ENCODE data around the gene LTBP1.
"Not testable (repeated sequence)": the region's sequence is repeated elsewhere in the genome, so short reads cannot be mapped to it uniquely, and the experiment has no call there.

The LTBP1 gene

DNA sequence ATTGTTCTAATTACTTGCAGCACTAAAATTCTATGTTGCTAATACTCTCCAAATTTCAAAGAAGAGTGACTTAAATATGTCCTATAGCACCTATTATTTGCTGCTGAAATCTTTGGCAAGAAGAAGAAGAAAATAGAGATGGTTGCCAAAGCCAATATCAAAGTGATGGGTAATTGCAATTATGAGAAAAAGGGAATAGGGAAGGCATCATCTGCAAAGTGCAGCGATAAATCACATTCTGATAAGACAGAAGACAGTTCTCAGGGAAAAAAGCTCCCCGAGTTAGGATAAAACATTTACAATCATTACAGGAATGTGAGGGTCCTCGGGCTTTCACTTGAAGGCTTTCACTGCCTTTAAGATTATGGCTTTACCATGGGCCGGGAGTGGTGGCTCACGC lies 457.6 kb downstream of the LTBP1 start:
- DNase-seq, result no peak

DNA sequence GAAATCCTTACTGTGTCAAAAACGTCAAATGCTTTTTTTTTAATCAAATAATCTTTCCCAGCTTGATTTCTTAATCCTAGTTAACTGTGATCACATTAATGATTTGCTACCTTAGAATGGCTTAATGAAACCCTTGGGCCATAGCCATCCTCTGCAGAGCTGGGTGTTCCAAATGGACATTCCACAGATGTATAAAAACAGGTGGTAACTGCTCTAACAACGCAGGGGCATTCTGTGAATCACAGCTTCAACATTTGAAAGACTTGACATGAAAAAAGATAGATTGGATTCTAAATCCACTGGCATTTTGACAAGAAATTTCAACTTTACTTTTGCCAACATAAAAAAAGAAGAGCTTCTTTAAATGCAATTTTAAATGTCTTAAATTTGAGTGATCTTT lies 459.9 kb downstream of the LTBP1 start:
- DNase-seq, result no peak

DNA sequence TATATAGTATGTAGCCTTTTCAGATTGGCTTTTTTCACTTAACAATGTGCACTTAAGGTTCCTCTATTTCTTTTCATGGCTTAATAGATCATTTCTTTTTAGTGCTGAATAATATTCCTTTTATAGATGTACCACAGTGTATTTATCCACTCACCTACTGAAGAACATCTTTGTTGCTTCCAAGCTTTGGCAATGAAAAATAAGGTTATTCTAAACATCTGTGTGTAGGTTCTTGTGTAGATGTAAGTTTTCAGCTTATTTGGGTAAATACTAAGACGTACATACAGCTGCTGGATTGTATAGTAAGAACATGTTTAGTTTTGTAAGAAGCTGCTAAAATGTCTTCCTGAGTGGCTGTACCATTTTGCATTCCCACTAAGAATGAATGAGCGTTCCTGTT lies 461.4 kb downstream of the LTBP1 start:
- no peak for DNase-seq

DNA sequence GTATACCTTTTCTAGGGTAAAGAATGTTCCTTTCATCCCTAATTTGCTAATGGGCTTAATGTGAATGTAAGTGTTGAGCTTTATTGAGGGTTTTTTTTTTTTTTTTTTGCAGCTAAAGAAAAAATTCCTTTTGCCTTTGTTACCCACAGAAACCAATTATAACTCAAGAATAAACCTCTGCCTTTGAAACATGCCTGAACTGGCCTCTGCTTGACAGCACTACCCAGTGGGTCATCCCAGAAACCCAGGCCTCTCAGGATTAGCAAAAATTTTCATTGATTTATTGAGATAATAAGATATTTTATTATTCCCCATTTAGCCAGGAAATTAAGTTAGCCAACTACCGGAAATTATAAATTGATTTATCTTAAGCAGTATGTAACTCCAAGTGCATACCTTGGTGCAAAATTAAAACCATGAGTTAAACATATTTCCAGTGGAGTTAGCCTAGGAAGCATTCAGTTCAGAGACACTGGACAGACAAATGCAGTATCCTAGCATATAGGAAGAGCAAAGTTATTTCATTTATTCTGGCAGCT lies 462.7 kb downstream of the LTBP1 start:
- no peak for DNase-seq

DNA sequence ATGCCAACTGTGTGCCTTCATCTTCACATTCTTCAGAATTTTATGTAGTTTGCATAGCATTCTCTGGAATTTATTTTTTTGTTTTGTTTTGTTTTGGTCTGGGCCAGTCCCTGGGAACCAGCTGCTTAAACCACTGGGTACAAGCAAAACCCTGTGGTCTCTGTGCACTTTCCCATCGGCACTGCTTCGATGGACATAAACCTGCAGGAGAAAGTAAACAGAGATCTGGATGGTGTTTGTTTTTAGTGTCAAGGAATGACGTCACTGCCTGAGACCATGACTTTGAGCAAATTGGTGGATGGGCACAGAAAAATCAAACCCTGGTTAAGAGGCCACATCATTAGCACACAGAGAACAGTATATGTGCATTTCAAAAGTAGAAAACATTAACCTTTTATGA lies 465.0 kb downstream of the LTBP1 start:
- DNase-seq, result no peak

DNA sequence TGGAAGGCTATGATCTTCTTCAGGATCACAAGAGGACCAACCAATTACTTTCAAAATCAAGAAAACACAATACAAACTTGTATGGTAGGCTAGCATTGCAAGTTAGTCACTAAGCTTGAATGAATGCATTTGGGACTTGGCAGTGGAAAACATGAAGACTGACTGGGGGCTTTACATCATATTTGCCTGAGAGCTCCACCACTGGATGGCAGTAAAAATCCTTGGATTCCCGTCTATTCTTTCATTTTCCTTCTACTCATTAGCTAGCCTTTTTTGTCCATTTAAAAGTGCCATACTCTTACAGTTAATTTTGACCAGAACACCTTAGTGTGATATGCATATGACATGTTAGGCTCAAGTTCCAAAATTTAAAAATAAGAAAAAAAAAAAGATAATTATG lies 466.2 kb downstream of the LTBP1 start:
- DNase-seq, result peak; percentile 6

DNA sequence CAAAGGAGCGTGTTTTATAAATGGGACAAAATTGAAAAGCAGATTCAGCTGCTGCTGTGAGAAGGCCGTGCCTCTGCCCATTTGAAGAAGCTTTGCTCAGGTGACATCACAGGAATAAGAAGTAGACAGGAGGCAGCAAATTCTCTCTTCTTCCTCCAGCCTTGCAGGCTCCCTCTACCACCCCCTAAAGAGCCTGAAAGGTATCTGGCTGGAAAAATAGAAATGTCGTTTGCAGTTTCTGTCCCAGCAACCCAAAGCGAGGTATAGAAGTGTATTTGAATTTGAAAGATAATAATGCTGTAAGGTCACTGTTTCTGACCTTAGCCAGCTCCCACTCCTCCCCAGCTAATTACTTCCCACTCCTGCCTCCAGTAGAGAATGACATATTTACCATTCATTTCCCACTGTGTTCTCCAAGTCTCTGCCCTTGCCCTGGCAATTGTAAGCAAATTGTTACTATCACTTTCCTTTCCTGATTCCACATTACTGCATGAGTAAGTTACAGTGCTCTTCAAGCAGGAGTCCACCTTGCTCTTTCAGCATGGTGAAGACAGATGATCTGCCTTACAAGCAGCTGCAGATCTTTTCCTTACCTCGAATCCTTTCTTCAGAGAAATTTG lies 472.9 kb downstream of the LTBP1 start:
- no peak for DNase-seq

DNA sequence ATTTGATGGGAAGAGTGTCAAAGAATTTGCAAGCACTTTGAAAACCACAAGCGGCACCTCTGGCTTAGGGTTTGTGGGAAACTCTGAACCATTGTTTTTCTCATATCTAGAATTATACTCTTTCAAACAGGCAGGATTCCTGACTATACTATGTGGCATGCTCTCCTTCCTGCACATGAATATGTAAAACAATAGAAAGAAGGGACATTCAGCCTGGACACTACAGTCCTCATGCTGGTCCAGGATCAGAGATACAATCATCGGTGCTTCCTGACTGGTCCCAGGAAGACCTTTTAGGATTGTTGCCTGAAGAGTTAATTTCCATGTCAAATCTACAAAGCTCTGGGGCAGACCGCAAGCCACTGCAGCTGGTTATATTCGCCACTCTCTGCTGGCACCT lies 474.0 kb downstream of the LTBP1 start:
- no peak for DNase-seq

DNA sequence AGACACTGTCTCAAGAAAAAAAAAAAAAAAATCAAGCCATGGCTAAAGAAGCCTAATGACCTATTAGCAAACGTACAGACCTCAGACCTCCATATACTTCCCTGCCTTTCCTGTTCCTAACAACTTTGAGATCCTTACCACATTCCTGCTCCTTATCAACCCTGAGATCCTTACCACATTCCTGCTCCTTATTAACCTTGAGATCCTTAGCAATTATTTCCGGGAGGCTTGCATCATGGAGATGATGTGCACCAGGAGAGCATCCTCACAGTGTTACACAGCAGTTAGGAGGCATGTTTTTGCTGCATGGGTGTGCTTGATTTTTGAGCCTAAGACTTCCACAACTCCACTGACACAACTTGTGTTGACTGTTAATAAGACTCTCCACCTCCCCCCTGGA lies 475.1 kb downstream of the LTBP1 start:
- no peak for DNase-seq

DNA sequence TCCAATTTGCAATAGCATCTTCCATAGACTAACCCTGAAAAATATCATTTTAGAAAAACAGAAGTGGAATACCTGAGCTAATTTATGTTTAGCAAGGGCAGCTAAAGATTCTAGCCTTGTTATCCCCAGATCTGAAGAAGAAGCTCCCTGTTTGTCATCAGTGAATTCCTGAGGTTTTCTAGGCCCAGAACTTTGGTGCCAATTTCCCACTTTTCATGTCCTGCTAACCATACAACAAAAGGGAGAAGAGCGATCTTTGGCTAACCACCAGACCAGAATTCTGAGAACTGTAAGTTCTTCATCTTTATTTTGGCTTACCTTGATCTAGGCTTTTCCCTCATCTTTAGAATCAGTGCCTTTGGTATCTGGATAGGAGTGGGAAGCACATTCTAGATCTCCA lies 478.4 kb downstream of the LTBP1 start:
- no peak for DNase-seq

DNA sequence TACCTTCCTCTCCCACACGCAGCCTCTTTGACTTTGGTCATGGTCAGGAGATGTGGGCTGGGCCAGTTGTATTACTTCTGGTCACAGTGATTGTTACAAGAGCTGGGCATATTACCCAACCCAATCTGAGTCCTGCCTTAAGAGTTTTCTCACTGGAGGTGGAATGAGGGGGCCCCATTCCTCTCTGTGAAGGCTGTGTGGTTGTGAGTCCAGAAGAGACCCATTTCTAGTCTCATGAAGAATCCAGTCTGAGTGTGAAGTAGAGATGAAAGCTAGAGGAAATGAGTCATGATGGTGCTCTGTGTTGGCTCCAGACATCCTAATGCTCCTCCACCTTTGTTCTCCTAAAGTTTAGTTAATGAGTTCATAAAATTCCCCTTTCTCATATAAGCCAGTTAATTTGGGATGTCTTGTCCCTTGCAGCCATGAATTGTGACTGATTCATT lies 478.9 kb downstream of the LTBP1 start:
- DNase-seq, result no peak

DNA sequence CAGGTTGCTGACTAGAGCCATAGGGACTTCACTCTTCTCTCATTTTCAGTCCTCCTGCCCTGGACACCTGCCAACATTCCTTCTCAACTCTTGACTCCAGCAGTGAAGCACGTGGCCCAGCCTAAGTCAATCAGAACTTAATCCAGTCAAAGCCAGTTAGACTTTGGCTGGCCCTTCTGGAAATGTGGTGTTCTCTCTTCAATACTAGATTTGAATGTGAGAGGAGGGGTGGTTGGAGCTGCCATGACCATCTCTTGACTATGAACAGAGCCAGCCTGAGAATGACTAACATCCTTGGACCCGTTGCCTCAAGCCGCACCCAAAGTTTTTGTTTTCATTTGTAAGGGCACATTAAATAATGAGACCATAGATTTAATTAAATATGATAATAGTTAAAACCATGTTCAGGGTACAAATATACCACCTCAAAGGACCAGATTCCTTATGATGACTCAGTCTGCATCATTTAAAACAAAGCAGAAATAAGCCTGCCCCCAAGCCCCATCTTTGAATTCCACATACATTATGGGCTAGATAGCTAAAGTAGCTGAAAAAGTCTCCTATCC lies 480.0 kb downstream of the LTBP1 start:
- peak; percentile 1 for DNase-seq

DNA sequence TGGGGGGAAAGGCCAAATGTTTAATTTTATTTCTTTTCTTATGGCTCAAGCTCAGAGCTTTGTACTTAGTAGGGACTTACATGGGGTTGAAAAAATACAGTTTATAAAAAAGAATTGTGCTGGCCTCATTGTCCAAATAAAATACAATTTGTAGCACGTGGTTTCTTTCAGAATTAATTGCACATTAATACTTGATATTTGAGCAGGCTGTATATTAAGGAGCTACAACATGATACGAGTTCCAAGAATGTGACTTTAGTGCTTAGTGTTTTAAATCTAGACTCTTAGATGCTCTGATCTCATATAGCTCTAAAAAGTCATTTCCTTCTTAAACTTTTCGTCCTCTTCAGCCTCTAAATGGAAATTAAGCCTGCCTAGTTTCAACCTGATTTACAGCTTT lies 483.3 kb downstream of the LTBP1 start:
- DNase-seq, result no peak

DNA sequence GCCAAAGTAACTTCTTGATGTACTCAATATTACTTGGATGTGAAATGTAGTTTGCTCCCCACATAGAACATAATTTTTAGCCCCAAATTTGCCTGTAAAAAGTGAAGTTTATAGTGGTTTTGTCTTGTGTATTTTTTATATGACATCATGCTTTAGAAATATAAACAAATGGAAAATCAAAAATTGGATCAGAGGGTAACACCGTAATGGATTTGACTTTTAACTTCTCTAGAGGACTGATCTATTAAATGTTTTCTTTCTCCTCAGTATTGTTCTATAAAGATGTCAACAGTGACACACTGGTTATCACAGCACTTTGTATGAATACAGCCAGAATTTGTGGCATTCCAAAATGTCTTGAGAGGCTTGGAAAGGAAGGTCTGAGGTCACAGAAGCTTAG lies 484.1 kb downstream of the LTBP1 start:
- DNase-seq, result no peak

DNA sequence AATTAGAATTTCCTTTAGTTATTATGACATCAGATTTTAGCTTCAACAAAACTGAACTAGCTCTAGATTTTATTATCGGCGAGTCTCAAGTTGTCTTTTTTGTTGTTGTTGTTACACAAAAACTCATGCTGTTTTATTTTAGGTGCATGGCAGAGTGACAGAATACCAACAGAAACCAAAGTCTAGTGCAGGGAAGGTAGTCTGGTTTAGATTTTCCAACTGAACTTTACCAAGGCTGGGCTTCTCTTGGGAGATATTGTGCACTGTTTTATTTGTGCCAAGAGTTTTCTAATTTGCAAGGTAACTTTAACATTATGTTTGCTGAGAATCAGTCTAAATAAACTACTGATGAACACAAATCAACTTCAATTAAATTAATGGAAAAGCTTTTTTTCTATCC lies 486.1 kb downstream of the LTBP1 start:
- DNase-seq, result no peak

DNA sequence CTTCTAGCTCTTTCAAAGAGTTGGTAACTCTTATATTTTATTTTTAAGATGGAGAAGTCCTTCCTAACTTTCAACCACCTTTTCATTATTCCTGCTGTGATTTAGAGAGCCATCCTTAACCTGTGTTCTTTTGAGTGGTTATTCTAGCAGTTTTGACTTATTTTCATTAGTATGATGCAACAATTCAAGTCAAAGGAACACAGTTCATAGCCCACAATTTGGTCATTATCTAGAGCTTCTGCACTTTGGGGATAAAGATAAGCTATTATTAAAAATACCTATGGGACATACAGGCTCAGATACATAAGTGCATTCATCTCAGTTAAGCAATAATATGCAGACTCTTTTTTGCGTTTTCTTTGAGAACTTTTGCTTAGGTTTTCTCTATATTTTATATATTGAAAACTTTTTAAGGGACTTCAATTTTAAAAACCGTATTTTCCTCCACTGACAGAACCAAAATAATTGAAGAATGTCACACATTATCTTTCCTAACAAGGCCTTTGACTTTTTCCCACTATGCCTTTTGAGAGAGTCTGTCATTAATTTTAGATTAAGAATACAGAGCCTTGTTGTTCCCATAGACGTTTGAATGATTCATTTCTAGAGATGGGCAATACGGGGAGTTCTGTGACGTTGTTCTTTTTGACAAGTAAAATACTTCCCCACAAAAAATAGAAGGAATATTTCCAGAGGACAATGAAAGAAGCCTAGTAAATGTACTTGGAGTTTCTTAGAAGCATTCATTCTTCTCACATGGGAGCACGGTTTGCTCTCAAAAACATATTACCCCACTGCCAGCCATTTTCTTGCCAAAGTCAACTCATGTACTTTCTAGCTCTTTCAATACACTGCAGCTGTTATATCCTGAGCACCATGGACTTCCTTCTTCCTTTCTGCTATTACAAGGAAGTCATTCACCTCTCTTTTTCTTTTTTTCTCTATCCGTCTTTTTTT lies 486.8 kb downstream of the LTBP1 start:
- no peak for DNase-seq

DNA sequence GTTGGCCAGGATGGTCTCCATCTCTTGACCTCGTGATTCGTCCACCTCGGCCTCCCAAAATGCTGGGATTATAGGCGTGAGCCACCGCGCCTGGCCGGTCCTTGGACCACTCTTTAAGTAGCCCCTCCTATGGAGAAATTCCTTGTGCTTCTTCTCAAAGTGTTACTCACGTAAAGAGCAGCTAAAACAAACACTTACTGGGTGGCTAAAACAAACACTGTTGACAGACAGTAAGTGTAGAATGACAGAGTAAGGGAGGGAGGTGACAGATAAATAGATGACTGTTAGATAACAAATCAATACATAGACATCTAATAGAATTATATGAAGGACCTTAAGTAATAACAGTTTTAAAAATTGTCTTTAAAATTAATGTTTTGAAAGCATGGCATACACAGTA lies 488.8 kb downstream of the LTBP1 start:
- DNase-seq, result no peak

DNA sequence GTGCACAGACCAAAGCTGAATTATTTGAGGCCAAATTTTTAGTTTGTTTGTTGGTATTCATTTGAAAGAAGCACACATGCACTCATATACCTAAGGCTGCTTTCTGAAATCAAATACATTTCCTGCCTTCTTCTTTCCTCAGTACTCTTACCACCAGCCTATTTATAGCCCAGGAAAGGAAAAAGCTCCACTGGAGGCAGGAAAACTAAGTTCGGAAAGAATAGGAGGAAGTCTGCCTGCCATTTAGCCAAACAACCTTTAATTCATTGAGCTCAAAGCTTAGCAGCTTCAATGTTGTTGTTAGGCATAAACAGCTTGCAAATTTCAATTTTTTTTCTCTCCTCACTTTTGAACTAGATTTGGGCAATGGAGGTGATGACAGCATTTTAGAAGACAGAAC lies 489.3 kb downstream of the LTBP1 start:
- no peak for DNase-seq

DNA sequence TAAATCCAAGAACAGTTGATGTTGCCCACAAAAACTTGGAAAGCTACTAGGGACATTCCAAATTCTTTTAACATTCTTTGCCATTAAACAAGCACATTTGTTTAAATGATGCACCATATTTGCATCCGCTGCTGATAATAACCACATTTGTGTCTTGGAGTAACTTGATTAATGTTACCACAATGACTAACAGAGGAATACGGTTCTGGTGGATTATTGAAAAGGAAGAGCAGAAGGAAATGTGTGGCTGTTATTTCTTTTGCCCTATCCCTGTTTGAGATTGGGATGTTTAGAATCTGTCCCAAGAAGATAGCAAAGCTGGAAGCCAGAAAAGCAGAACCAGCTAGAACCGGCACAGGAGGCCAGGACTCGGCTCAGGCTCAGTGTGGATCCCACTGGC lies 490.5 kb downstream of the LTBP1 start:
- DNase-seq, result no peak

DNA sequence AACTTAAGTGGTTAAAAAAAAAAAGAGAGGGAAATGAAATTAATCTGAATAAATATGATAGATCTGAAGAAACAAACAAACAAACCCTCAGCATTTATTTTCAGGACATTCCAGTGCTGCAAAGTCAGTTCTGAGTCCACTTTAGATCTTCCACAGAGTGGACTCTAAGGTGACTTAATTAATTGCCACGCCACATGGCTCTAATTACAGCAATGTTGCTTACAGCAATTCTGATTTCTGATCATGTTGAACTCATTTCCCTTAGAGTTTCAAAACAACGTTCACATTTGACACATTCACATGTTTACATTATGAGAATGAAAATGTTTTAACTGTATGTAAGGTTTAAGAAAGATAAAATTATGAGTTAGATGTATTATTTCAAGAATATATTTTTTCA lies 491.1 kb downstream of the LTBP1 start:
- no peak for DNase-seq

DNA sequence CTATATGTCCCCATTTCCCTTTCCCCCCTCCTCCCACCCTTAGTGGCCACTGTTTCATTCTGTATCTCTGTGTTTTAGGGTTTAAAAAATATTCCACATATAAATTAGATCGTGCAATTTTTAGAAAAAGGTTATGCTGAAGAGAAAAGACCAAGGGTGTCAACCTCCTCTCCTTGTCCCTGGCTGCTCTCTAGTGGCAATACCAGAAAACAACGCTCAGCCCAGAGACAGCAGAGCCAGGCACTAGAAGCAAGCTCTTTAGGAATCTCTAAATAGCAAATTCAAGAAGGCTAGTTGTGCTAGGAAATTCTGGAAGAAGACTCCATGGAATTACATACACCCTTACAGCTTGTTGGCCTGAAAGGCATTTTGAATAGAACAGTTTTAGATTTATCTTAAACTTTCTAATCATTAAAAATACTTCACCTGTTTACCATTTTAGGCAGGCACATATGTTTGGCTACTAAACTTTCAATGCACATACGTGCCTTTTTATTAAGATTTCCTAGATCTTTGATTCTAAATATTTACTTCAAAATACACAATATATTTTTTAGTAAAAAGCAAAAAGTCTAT lies 494.6 kb downstream of the LTBP1 start:
- DNase-seq, result peak; percentile 16

DNA sequence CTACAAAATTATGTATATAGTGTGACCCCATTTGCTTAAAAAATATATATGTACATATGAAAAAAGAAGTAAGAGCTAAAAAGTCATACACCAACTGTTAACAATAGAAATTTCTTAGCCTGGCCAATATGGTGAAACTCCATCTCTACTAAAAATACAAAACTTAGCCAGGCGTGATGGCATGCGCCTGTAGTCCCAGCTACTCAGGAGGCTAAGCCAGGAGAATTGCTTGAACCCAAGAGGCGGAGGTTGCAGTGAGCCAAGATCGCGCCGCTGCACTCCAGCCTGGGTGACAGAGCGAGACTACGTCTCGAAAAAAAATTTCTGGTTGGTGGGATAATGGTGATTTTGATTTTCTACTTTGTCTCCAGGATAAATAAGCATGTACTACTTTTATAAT lies 495.3 kb downstream of the LTBP1 start:
- not testable (repeated sequence) for DNase-seq

DNA sequence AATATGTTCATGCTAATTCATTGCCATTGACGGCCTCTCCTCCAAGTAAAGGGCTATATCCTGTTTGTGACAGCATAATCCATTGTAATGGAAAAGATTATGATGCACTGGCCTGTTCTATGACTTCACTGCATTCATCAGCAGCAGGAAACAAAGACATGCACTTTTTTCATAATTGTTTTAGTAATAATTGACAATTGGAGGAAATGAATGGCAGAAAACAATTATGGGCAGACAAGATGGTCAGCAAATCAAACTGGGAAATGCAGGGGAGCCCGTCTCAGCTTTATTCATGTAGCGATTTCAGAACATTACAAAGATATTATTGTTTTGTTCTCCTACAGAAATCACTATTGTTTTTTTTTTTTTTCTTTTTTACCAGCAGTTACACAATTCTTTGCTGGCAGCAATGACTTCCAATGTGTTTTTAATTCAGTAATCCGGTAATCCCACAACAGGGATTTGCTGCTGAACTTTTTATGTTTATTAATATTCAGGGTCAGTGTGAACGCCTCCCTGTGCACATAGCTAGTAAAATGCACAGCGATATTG lies 495.9 kb downstream of the LTBP1 start:
- DNase-seq, result no peak
